ENCODE data around the gene TBC1D5.

DNA sequence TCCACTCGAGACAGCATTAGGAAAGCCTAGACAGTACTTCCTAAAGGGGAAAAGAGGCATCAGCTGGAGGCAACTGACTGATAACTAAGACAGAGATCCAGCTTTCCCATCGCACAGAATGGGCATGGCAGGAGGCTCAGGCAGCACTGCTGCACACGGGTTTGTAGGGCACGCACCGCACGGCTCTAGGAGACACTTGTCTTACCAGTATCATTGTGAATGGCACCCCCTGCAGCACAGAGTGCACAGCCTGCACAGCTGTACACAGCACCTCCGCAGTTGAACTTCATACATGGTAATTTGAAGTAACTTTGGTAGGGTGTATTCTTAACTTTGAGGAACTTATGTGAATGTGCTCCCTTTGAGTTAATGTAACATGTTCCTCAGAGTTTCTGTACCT lies 576.1 kb downstream of the TBC1D5 start:
- TF ChIP-seq GATA2 (IDR thresholded peaks at IDR 0.05; ENCODE audit: low read depth, low read length) (no peak), GATA3 (IDR thresholded peaks at IDR 0.05; ENCODE audit: low read depth, low read length) (no peak)
